HL-60 (cell line): ENCODE results near the gene SLC22A23.

Experiments used
- CTCF ChIP-seq: IDR thresholded peaks from one replicate; pipeline ENCODE4 v1.5.1; 2011; ENCODE audit warnings: low read length, control low read depth, inconsistent platforms; ENCODE audit not compliant: insufficient read depth
- REST ChIP-seq: IDR thresholded peaks from 2 replicates; pipeline ENCODE4 v1.6.1; 2012; ENCODE audit warnings: low read depth; ENCODE audit not compliant: insufficient replicate concordance

- TF ChIP-seq CTCF (no peak), REST (no peak)
Measured at GRCh38 chr6:3321042-3321441, 135.8 kb downstream of the SLC22A23 start.
